H1 (cell line): ENCODE data around the gene ARAP2. TPM values are rescaled to one million over a fixed set of nuclear protein-coding genes. Genes with fewer than 3 reads are reported as not detected.

Experiments
- CTCF ChIA-PET: fragments of 300-600 bp; sonication (Branson Sonifier 250); formaldehyde crosslinking; loops from one replicate; lab custom pipeline; 2021; ENCODE audit not compliant: partially characterized antibody; lab: Charles Lee
- POLR2A ChIA-PET: fragments of 300-600 bp; sonication (Branson Sonifier 250); formaldehyde crosslinking; loops from one replicate; lab custom pipeline; 2021; ENCODE audit warnings: inconsistent platforms; ENCODE audit not compliant: partially characterized antibody; lab: Charles Lee
- DNase-seq, 2 experiments: peaks; one replicate each; pipeline versions ENCODE4 v3.0.0 to v3.0.0-alpha.2; 2010 to 2022; ENCODE audit warnings: low spot score in 2 of 2, low read depth in 1 of 2, mixed read lengths in 1 of 2
- FAIRE-seq: peaks from 2 replicates; lab custom pipeline; 2011; peaks lifted over from hg19 to GRCh38; lab: Jason Lieb, UNC
- H2AFZ ChIP-seq: 2 replicates; pipeline ENCODE4 v1.8.1; 2012; ENCODE audit warnings: low read length, inconsistent platforms
- H2AK5ac ChIP-seq: 2 replicates; pipeline ENCODE4 v1.6.1; 2013; ENCODE audit warnings: low read depth, low read length
- H2BK120ac ChIP-seq: replicated peaks from 2 replicates; pipeline ENCODE3; 2013; ENCODE audit warnings: low read depth, low read length, inconsistent platforms
- H2BK12ac ChIP-seq: 2 replicates; pipeline ENCODE4 v1.6.1; 2013; ENCODE audit warnings: low read depth, low read length
- H2BK15ac ChIP-seq: 2 replicates; pipeline ENCODE4 v1.6.1; 2013; ENCODE audit warnings: low read length
- H2BK20ac ChIP-seq: 2 replicates; pipeline ENCODE4 v1.6.1; 2013; ENCODE audit warnings: low read length
- H2BK5ac ChIP-seq: 2 replicates; pipeline ENCODE4 v1.6.1; 2013; ENCODE audit warnings: low read depth, low read length
- H3K14ac ChIP-seq: 2 replicates; pipeline ENCODE4 v1.6.1; 2013; ENCODE audit warnings: inconsistent platforms; ENCODE audit not compliant: insufficient read length
- H3K18ac ChIP-seq: 2 replicates; pipeline ENCODE4 v1.6.1; 2013; ENCODE audit warnings: low read length; ENCODE audit errors: extremely low read depth
- H3K23ac ChIP-seq: 2 replicates; pipeline ENCODE4 v1.6.1; 2013; ENCODE audit warnings: inconsistent platforms; ENCODE audit not compliant: insufficient read length
- H3K23me2 ChIP-seq: 2 replicates; pipeline ENCODE4 v1.6.1; 2013; ENCODE audit warnings: low read depth, low read length
- H3K27ac ChIP-seq: 2 replicates; pipeline ENCODE4 v1.6.1; 2011; ENCODE audit warnings: low read depth, low read length, inconsistent platforms
- H3K27me3 ChIP-seq, 4 experiments: replicated peaks in 1 of 4; 1 replicate in 1 of 4; 2 replicates in 3 of 4; pipeline versions ENCODE4 v1.6.1 to v1.8.1; 2011 to 2013; ENCODE audit warnings: low read length in 3 of 4, mild to moderate bottlenecking in 3 of 4, inconsistent platforms in 2 of 4, mixed read lengths in 2 of 4, moderate library complexity in 1 of 4; ENCODE audit not compliant: control insufficient read depth in 3 of 4, insufficient read depth in 3 of 4; ENCODE audit errors: extremely low read depth in 1 of 4
- H3K36me3 ChIP-seq, 4 experiments: 2 replicates each; pipeline versions ENCODE4 v1.6.1 to v1.8.1; 2011 to 2013; ENCODE audit warnings: mild to moderate bottlenecking in 4 of 4, low read length in 3 of 4, moderate library complexity in 2 of 4, control low read depth in 1 of 4, inconsistent platforms in 1 of 4; ENCODE audit not compliant: insufficient read depth in 4 of 4, control insufficient read depth in 2 of 4
- H3K4ac ChIP-seq: replicated peaks from 2 replicates; pipeline ENCODE3; 2013; ENCODE audit warnings: low read length, low read depth, mixed read lengths, inconsistent platforms; ENCODE audit not compliant: insufficient read length
- H3K4me1 ChIP-seq, 4 experiments: replicated peaks in 1 of 4; 1 replicate in 1 of 4; 2 replicates in 3 of 4; pipeline versions ENCODE4 v1.6.1 to v1.8.1; 2011 to 2013; ENCODE audit warnings: low read length in 3 of 4, inconsistent platforms in 2 of 4, mixed read lengths in 1 of 4; ENCODE audit not compliant: insufficient read depth in 4 of 4, control insufficient read depth in 3 of 4
- H3K4me2 ChIP-seq, 2 experiments: 2 replicates each; pipeline versions ENCODE4 v1.6.1 to v1.8.1; 2011 to 2013; ENCODE audit warnings: low read depth in 2 of 2, low read length in 2 of 2, control low read depth in 1 of 2, inconsistent platforms in 1 of 2, mild to moderate bottlenecking in 1 of 2; ENCODE audit not compliant: insufficient read depth in 1 of 2
- H3K4me3 ChIP-seq, 4 experiments: fragments of 200-600, 300-600 bp in 1 of 4; sonication (generic), shearing (Covaris generic), sonication (Bioruptor Twin) in 1 of 4; 2 replicates each; pipeline versions ENCODE4 v1.5.1 to v1.8.1; 2011 to 2016; ENCODE audit warnings: low read length in 4 of 4, low read depth in 3 of 4, control low read depth in 2 of 4, inconsistent platforms in 2 of 4, mild to moderate bottlenecking in 2 of 4, mixed read lengths in 1 of 4, moderate library complexity in 1 of 4; ENCODE audit not compliant: insufficient read depth in 2 of 4; ENCODE audit errors: extremely low read depth in 1 of 4
- H3K56ac ChIP-seq: replicated peaks from 2 replicates; pipeline ENCODE3; 2013; ENCODE audit warnings: low read depth, mild to moderate bottlenecking, mixed read lengths, low read length, inconsistent platforms; ENCODE audit not compliant: insufficient read length
- H3K79me1 ChIP-seq: 2 replicates; pipeline ENCODE4 v1.6.1; 2013; ENCODE audit warnings: low read depth, low read length, control low read depth
- H3K79me2 ChIP-seq, 2 experiments: 2 replicates each; pipeline versions ENCODE4 v1.6.1 to v1.8.1; 2012 to 2013; ENCODE audit warnings: low read length in 2 of 2, mild to moderate bottlenecking in 2 of 2, inconsistent platforms in 1 of 2; ENCODE audit not compliant: insufficient read depth in 2 of 2, control insufficient read depth in 1 of 2
- H3K9ac ChIP-seq, 4 experiments: replicated peaks in 1 of 4; 1 replicate in 1 of 4; 2 replicates in 3 of 4; pipeline versions ENCODE4 v1.6.1 to v1.8.1; 2011 to 2013; ENCODE audit warnings: low read depth in 3 of 4, low read length in 3 of 4, control low read depth in 2 of 4, mild to moderate bottlenecking in 2 of 4, moderate library complexity in 2 of 4, inconsistent platforms in 1 of 4; ENCODE audit errors: extremely low read depth in 1 of 4
- H3K9me3 ChIP-seq, 2 experiments: 2 replicates each; pipeline versions ENCODE4 v1.6.1 to v1.8.1; 2012 to 2013; ENCODE audit warnings: mild to moderate bottlenecking in 2 of 2, moderate library complexity in 2 of 2, control low read depth in 1 of 2, inconsistent platforms in 1 of 2, low read depth in 1 of 2, low read length in 1 of 2, mixed read lengths in 1 of 2; ENCODE audit not compliant: insufficient read depth in 2 of 2
- H4K20me1 ChIP-seq, 2 experiments: replicated peaks in 1 of 2; 2 replicates each; pipeline versions ENCODE3 to v1.8.1; 2011 to 2013; ENCODE audit warnings: inconsistent platforms in 2 of 2, low read length in 2 of 2, mild to moderate bottlenecking in 1 of 2; ENCODE audit not compliant: insufficient read depth in 2 of 2, control insufficient read depth in 1 of 2
- H4K5ac ChIP-seq: 2 replicates; pipeline ENCODE4 v1.6.1; 2013; ENCODE audit warnings: low read length, low read depth, mixed read lengths, inconsistent platforms; ENCODE audit not compliant: insufficient read length
- H4K8ac ChIP-seq: 2 replicates; pipeline ENCODE4 v1.8.0; 2013; ENCODE audit warnings: mild to moderate bottlenecking, moderate library complexity, low read length, inconsistent platforms; ENCODE audit not compliant: insufficient read depth; ENCODE audit errors: extremely low read depth
- H4K91ac ChIP-seq: replicated peaks from 2 replicates; pipeline ENCODE3; 2013; ENCODE audit warnings: low read length, mixed read lengths, inconsistent platforms; ENCODE audit not compliant: insufficient read length
- CREB1 ChIP-seq: IDR thresholded peaks from 2 replicates; pipeline ENCODE4 v1.6.1; 2012; ENCODE audit warnings: inconsistent platforms
- GABPA ChIP-seq: IDR thresholded peaks from 2 replicates; pipeline ENCODE4 v1.6.1; 2011; ENCODE audit warnings: mild to moderate bottlenecking, low read length, moderate library complexity, borderline replicate concordance; ENCODE audit not compliant: insufficient read depth
- GTF2F1 ChIP-seq: IDR thresholded peaks from 2 replicates; pipeline ENCODE4 v1.6.1; 2012; ENCODE audit warnings: low read depth, low read length, improper control_type of control experiment, borderline replicate concordance
- JUND ChIP-seq: IDR thresholded peaks from 2 replicates; pipeline ENCODE4 v1.6.1; 2011; ENCODE audit warnings: mild to moderate bottlenecking, improper control_type of control experiment, low read length
- KDM1A ChIP-seq: fragments of 200-600, 300-600 bp; sonication (generic); IDR thresholded peaks from 2 replicates; pipeline ENCODE4 v1.7.1; 2016; ENCODE audit warnings: mild to moderate bottlenecking, low read length, borderline replicate concordance
- KDM5A ChIP-seq: fragments of 200-600 bp; IDR thresholded peaks from 2 replicates; pipeline ENCODE4 v1.7.1; 2012; ENCODE audit warnings: mild to moderate bottlenecking, low read length, inconsistent platforms, mixed read lengths
- PHF8 ChIP-seq: fragments of 200-600 bp; sonication (generic); conservative IDR thresholded peaks from 2 replicates; pipeline ENCODE4 v1.7.1; 2012; ENCODE audit warnings: low read depth, mild to moderate bottlenecking, inconsistent platforms, low read length, moderate library complexity
- POLR2AphosphoS5 ChIP-seq: IDR thresholded peaks from 2 replicates; pipeline ENCODE4 v1.6.1; 2011; ENCODE audit warnings: low read depth, low read length
- POU5F1 ChIP-seq: IDR thresholded peaks from 2 replicates; pipeline ENCODE4 v1.6.1; 2011; ENCODE audit warnings: low read depth, mild to moderate bottlenecking, low read length, moderate library complexity
- SIN3A ChIP-seq, 2 experiments: IDR thresholded peaks in 1 of 2; conservative IDR thresholded peaks in 1 of 2; 2 replicates each; pipeline ENCODE4 v1.6.1; 2011 to 2012; ENCODE audit warnings: low read length in 2 of 2, improper control_type of control experiment in 1 of 2, low read depth in 1 of 2, mild to moderate bottlenecking in 1 of 2
- SP1 ChIP-seq: IDR thresholded peaks from 2 replicates; pipeline ENCODE4 v1.6.1; 2011; ENCODE audit warnings: low read depth, low read length
- SP4 ChIP-seq: IDR thresholded peaks from 2 replicates; pipeline ENCODE4 v1.6.1; 2012; ENCODE audit warnings: low read length, inconsistent platforms
- SRF ChIP-seq: IDR thresholded peaks from 2 replicates; pipeline ENCODE4 v1.6.1; 2011; ENCODE audit warnings: mild to moderate bottlenecking, low read depth, low read length, moderate library complexity
- WGBS, 2 experiments: shearing (Covaris generic) in 1 of 2; methylation state at CpG; one replicate each; pipeline versions ENCODE4 v1.1.6 to v1.1.7; 2013 to 2015; ENCODE audit warnings: low lambda C conversion rate in 2 of 2, mixed read lengths in 2 of 2, inconsistent platforms in 1 of 2, low coverage in 1 of 2, missing lambda C conversion rate in 1 of 2; ENCODE audit not compliant: insufficient replicate concordance in 2 of 2, insufficient coverage in 1 of 2, insufficient read length in 1 of 2; ENCODE audit errors: extremely low coverage in 1 of 2, missing lambda C conversion rate in 1 of 2; 5-methylcytosine and 5-hydroxymethylcytosine counted together
- polyA plus RNA-seq, 7 experiments: library from polyadenylated mRNA; depleted of rRNA in 3 of 7; stranded (reverse) in 5 of 7; unstranded in 2 of 7; fragments of >200 nt in 5 of 7; fragments of 200-250 nt in 2 of 7; gene quantifications; 1 replicate in 5 of 7; 2 replicates in 1 of 7; 4 replicates in 1 of 7; pipeline versions ENCODE4 v1.2.1 to v1.2.3, GENCODE V29; 2011 to 2013; ENCODE audit warnings: missing spikeins in 2 of 7, mixed read lengths in 2 of 7
- total RNA-seq: library from RNA; stranded (reverse); fragmentation: NEBNext Ultra II Directional; extraction: Animal tissue kit (Norgen Biotek cat#: 25700); gene quantifications from 2 replicates; pipeline ENCODE4 v1.2.1, GENCODE V29; 2021
- TF ChIP-seq, protein P1 (sequence below): IDR thresholded peaks from 2 replicates; pipeline ENCODE4 v1.6.1; 2012; ENCODE audit warnings: low read length, inconsistent platforms

The ARAP2 gene
- total and polyA plus RNA-seq, 2 of the 8 experiments (the other 6 are each of a cell fraction or from before 2014, with no cell fraction given), result 0.15 to 2.3 TPM

DNA sequence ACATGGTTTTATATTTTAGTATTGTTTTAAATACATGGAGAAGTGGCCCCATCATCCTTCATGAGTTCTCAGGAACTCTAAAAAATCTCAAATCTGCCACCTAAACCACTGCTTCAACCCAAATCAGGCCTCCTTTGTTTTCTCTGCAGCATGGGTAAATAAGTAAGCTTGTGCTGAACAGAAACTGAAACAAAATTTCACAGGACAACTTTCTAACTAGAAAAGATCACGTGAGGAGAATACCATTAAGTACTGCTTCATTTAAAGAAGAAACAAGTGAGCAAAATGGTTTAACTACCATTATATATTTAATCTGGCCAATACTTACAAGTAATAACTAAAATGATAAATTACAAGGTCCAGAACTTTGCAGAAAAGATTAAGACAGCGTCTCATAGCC, 2.5 kb downstream of the ARAP2 start:
- H4K5ac ChIP-seq, result no peak overlapping the region
- peaks cover 8% of the 10 kb centered on the region; the same call in 1 of the 2 replicates for H3K23me2 ChIP-seq
- no peaks in the 10 kb centered on the region for H3K79me1 ChIP-seq
- H3K27me3 ChIP-seq, result peaks cover 0 to 9% (median 4%) of the 10 kb centered on the region in 4 experiments; a peak in 4 of 7 replicates
- H3K56ac ChIP-seq, result no peak overlapping the region
- H2BK20ac ChIP-seq, result no peak overlapping the region
- no peaks in the 10 kb centered on the region for H3K36me3 ChIP-seq
- no peak overlapping the region for H3K18ac ChIP-seq
- no peak overlapping the region for H4K91ac ChIP-seq
- WGBS, 2 experiments, result 90% methylated on average over 2 of the region's 2 CpGs; no CpG with 5 or more reads in 1 of the 2 experiments
- no peak for DNase-seq
- POLR2A ChIA-PET, result no interaction called here
- H3K27ac ChIP-seq, result no peak overlapping the region
- no peaks in the 10 kb centered on the region for H3K4me1 ChIP-seq
- H3K9me3 ChIP-seq, result no peaks in the 10 kb centered on the region
- H2BK12ac ChIP-seq, result no peak overlapping the region
- no peak overlapping the region for H3K9ac ChIP-seq
- no peak overlapping the region for H2BK15ac ChIP-seq
- H3K4ac ChIP-seq, result no peak overlapping the region
- no peak overlapping the region for H2BK120ac ChIP-seq
- no peaks in the 10 kb centered on the region for H4K20me1 ChIP-seq
- H2BK5ac ChIP-seq, result no peak overlapping the region
- H3K4me3 ChIP-seq, result no peak overlapping the region
- CTCF ChIA-PET, result no interaction called here
- no peak overlapping the region for H3K23ac ChIP-seq
- no peak overlapping the region for H2AFZ ChIP-seq
- H3K14ac ChIP-seq, result no peak overlapping the region
- H2AK5ac ChIP-seq, result no peak overlapping the region
- no peak overlapping the region for H3K4me2 ChIP-seq
- no peak overlapping the region for H4K8ac ChIP-seq
- H3K79me2 ChIP-seq, result no peaks in the 10 kb centered on the region
- FAIRE-seq, result no peak
- no peak for TF ChIP-seq POLR2AphosphoS5
- TF ChIP-seq, protein P1, sequence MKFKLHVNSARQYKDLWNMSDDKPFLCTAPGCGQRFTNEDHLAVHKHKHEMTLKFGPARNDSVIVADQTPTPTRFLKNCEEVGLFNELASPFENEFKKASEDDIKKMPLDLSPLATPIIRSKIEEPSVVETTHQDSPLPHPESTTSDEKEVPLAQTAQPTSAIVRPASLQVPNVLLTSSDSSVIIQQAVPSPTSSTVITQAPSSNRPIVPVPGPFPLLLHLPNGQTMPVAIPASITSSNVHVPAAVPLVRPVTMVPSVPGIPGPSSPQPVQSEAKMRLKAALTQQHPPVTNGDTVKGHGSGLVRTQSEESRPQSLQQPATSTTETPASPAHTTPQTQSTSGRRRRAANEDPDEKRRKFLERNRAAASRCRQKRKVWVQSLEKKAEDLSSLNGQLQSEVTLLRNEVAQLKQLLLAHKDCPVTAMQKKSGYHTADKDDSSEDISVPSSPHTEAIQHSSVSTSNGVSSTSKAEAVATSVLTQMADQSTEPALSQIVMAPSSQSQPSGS, result no peak
- TF ChIP-seq KDM5A, result no peak
- TF ChIP-seq CREB1, result no peak
- TF ChIP-seq PHF8, result no peak
- no peak for TF ChIP-seq SP1
- no peak for TF ChIP-seq POU5F1
- no peak for TF ChIP-seq GTF2F1
- TF ChIP-seq SP4, result no peak
- TF ChIP-seq KDM1A, result no peak
- no peak for TF ChIP-seq JUND
- no peak for TF ChIP-seq SIN3A (conservative IDR thresholded peaks at IDR 0.05 in 1 of 2, IDR thresholded peaks at IDR 0.05 in 1 of 2; ENCODE audit: low read depth in 1 of 2, low read length in 2 of 2)
- no peak for TF ChIP-seq SRF
- no peak for TF ChIP-seq GABPA
